Nephron progenitor cell (in vitro differentiated cells): ENCODE results near the gene SMIM38.

Source experiments
- DNase-seq: peaks from one replicate; pipeline ENCODE4 v3.0.0; 2021
- H3K27ac Mint-ChIP-seq: 2 replicates; pipeline ENCODE4 v1.8.0; 2021; ENCODE audit warnings: mild to moderate bottlenecking, moderate library complexity, mixed read lengths
- H3K27me3 Mint-ChIP-seq: 2 replicates; pipeline ENCODE4 v1.8.0; 2021; ENCODE audit warnings: mild to moderate bottlenecking, low read depth, mixed read lengths; ENCODE audit not compliant: poor library complexity
- H3K36me3 Mint-ChIP-seq: 2 replicates; pipeline ENCODE4 v1.8.0; 2021; ENCODE audit warnings: low read depth, mixed read lengths
- H3K4me1 Mint-ChIP-seq: 2 replicates; pipeline ENCODE4 v1.8.0; 2021; ENCODE audit warnings: mixed read lengths
- H3K4me3 Mint-ChIP-seq: 2 replicates; pipeline ENCODE4 v1.8.0; 2021; ENCODE audit warnings: mild to moderate bottlenecking, moderate library complexity, mixed read lengths
- H3K9me3 Mint-ChIP-seq: 2 replicates; pipeline ENCODE4 v1.8.0; 2021; ENCODE audit warnings: mild to moderate bottlenecking, moderate library complexity, mixed read lengths
- CTCF ChIP-seq: fragments of 200-600 bp; sonication (generic); IDR thresholded peaks from 2 replicates; pipeline ENCODE4 v1.5.0; 2021; ENCODE audit warnings: antibody characterized with exemption

SMIM38 gene

GRCh38 chr11:69109101-69109500 lies 46.6 kb upstream of the SMIM38 start:
- H3K4me1 Mint-ChIP-seq = peaks cover 33% of the 10 kb centered on the region
- peaks cover 18% of the 10 kb centered on the region for H3K27me3 Mint-ChIP-seq
- H3K4me3 Mint-ChIP-seq = no peak overlapping the region
- no peak for DNase-seq
- TF ChIP-seq CTCF = no peak
- no peak overlapping the region for H3K27ac Mint-ChIP-seq
- peaks cover 26% of the 10 kb centered on the region for H3K9me3 Mint-ChIP-seq
- H3K36me3 Mint-ChIP-seq = peaks cover 28% of the 10 kb centered on the region

GRCh38 chr11:69110451-69110850 lies 45.3 kb upstream of the SMIM38 start:
- H3K36me3 Mint-ChIP-seq = peaks cover 28% of the 10 kb centered on the region
- H3K4me3 Mint-ChIP-seq = no peak overlapping the region
- peaks cover 23% of the 10 kb centered on the region for H3K27me3 Mint-ChIP-seq
- H3K9me3 Mint-ChIP-seq = peaks cover 26% of the 10 kb centered on the region
- no peak for DNase-seq
- H3K4me1 Mint-ChIP-seq = peaks cover 42% of the 10 kb centered on the region
- no peak for TF ChIP-seq CTCF
- no peak overlapping the region for H3K27ac Mint-ChIP-seq

GRCh38 chr11:69111624-69112542 lies 43.9 kb upstream of the SMIM38 start:
- no peak for TF ChIP-seq CTCF
- peaks cover 19% of the 10 kb centered on the region for H3K27me3 Mint-ChIP-seq
- no peak overlapping the region for H3K27ac Mint-ChIP-seq
- peaks cover 28% of the 10 kb centered on the region for H3K36me3 Mint-ChIP-seq
- peaks cover 26% of the 10 kb centered on the region for H3K9me3 Mint-ChIP-seq
- no peak for DNase-seq
- peaks cover 43% of the 10 kb centered on the region for H3K4me1 Mint-ChIP-seq
- H3K4me3 Mint-ChIP-seq = no peak overlapping the region

GRCh38 chr11:69113226-69113625 lies 42.5 kb upstream of the SMIM38 start:
- TF ChIP-seq CTCF = no peak
- Mint-ChIP-seq H3K36me3 (peaks cover 26% of the 10 kb centered on the region), H3K27me3 (peaks cover 10% of the 10 kb centered on the region), H3K9me3 (peaks cover 21% of the 10 kb centered on the region), H3K4me3 (no peak overlapping the region), H3K4me1 (peaks cover 51% of the 10 kb centered on the region), H3K27ac (no peak overlapping the region)
- DNase-seq = no peak

GRCh38 chr11:69113646-69114340 lies 41.9 kb upstream of the SMIM38 start:
- TF ChIP-seq CTCF = no peak
- Mint-ChIP-seq H3K36me3 (peaks cover 21% of the 10 kb centered on the region), H3K27me3 (peaks cover 10% of the 10 kb centered on the region), H3K4me3 (no peak overlapping the region), H3K27ac (peak overlapping the region; percentile 24), H3K9me3 (peaks cover 16% of the 10 kb centered on the region), H3K4me1 (peaks cover 51% of the 10 kb centered on the region)
- no peak for DNase-seq
